Hematopoietic multipotent progenitor cell (in vitro differentiated cells): ENCODE results near the gene ZNF620. TPM values are rescaled to one million over a fixed set of nuclear protein-coding genes. Genes with fewer than 3 reads are reported as not detected.
"Not testable (repeated sequence)": the region's sequence is repeated elsewhere in the genome, so short reads cannot be mapped to it uniquely, and the experiment has no call there.

Experiments used
- DNase-seq, 3 donors: peaks; one replicate each; pipeline ENCODE4 v3.0.0-alpha.2; 2011 to 2015; ENCODE audit warnings: low read depth in 2 of 3, low spot score in 2 of 3
- total RNA-seq: library from RNA; depleted of rRNA; stranded (reverse); fragments of >200 nt; gene quantifications from one replicate; pipeline ENCODE4 v1.2.3, GENCODE V29; 2012

Gene ZNF620
- total RNA-seq = 6.5 TPM

DNA sequence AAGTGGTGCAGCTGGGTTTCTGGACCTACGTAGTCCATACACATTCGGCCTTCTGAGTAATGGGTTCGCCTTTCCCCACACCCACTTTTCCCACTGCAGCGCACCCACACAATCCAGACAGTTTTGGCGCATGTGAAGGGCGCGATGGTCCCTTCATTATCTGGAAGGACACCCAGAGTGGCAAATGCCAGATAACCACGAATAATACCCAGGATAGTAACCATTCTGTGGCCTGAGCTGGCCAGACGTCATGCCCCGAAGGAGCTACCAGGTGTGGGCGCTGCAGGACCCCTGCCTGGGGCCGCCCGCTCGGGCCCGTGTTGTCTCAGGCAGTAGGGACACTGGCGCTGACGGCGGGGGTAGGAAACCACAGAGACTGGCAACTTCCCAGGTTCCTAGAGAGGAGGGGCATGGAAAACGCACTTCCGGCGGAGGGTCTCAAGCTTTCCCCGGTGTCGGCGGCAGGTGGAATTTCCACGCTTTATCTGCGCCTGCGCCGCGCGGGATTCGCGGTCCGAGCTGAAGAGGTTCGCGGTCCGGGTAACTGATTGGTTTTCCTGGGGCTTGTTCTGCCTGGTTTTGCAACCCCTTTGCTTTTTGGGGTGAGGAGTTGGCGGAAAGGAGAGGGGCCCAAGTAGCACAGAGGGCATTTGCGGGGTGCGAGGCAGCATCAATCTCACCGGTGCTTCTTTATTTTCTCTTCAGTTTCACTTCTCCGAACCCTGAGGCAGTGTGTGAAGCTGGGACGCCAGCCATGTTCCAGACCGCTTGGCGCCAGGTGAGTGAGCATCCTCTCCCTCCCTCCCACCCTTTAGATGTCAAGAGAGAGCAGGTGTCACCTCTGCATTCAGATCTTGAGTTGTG, at the start of gene ZNF620:
Gene ZNF620 (plus strand): TSS at position 441 of the 864 bp plus-strand sequence. CDS start 314 bp downstream, at position 755.
- DNase-seq = peak; percentile 14 to 89 (median 83)

DNA sequence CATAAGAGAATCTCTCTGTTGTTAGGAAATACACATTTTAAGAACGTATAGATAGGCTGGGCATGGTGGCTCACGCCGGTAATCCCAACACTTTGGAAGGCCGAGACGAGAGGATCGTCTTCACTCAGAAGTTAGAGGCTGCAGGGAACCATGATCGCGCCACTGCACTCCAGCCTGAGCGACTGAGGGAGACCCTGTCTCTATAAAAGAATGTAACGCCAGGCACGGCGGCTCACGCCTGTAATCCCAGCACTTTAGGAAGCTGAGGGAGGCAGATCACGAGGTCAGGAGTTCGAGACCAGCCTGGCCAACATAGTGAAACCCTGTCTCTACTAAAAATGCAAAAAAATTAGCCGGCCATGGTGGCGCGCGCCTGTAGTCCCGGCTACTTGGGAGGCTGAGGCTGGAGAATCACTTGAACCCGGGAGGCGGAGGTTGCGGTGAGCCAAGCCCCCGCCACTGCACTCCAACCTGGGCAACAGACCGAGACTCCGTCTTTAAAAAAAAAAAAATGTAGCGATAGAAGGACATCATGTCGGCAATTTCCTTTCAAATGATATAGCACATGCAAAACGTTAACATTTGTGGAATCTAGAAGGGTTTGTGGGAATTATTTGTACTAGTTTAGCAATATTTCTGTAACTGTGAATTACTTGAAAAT, 49.4 kb upstream of the ZNF620 start:
- no peak for DNase-seq

DNA sequence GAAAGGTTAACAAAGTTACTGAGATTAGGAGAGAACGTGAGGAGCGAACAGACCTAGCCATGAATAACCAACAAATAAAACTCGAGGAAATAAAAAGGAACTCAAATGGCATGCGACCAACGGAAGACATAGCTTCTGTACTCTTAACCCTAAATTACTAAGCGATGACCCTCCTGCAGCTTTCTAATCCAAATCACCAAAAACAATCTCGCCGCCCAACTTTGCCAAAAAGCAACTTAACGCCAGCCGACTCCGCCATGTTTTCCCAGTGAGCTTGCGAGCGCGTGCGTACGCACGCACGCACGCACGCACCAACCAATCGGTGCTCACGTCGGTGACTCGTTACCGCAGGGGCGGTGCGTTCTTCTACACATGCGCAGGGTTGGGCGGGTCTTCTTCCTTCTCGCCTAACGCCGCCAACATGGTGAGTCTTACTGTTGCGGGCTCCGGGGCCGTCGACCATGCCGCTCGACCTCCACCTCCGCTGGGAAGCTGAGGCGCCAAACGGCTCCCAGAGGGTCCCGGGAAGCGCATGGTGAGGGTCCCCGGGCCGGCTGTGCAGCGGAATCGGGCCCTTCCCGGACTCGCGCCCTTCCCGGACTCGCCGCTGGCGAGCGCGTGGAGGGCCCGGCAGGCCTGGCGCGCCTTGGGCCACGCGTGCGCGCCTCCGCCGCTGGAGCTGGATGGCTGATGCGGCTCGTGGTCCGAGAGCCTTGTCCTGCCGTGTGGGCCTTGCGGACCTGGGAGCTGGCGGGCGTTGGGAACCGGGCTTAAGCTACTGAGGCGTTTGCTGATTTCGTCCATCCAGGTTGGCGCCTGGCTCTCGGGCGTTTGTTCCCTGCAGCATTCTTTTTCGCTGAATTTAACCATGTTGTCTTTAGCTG, 48.7 kb upstream of the ZNF620 start, which contains the start of gene RPL14:
Gene RPL14 (plus strand): TSS at position 400 of the 884 bp plus-strand sequence. CDS start 133 bp downstream, at position 533.
- DNase-seq = peak; percentile 91 to 97 (median 95)

- no peak for DNase-seq
These were observed 47.4 kb upstream of the ZNF620 start for GRCh38 chr3:40458473-40458872.

DNA sequence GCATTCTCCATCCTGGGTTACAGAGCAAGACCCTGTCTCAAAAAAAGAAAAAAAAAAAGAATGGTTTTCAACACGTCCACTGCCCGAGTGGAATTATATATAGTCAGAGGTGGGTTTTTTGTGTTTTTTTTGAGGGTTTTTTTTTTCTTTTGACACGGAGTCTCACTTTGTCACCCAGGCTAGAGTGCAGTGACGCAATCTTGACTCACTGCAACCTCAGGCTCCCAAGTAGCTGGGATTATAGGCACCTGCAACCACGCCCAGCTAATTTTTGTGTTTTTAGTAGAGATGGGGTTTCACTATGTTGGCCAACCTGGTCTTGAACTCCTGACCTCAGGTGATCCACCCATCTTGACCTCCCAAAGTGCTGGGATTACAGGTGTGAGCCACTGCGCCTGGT, 45.4 kb upstream of the ZNF620 start:
- DNase-seq = not testable (repeated sequence)

DNA sequence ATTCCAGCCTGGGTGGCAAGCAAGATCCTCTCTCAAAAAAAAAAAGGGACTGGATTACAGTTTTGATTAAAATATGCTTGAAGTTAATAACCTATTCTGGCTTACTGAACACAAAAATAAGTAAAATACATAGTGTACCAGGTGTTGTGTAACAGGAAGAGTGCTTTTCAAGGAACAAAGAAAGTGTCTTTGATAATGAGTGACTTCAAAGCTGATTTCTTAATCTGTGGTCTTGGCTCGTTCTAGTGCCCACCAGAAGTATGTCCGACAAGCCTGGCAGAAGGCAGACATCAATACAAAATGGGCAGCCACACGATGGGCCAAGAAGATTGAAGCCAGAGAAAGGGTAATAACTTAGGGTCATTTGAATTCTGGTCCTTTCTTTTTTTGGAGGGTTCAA, 44.7 kb upstream of the ZNF620 start:
- DNase-seq = no peak

GRCh38 chr3:40462838-40463237, 43.0 kb upstream of the ZNF620 start:
- not testable (repeated sequence) for DNase-seq

GRCh38 chr3:40463579-40463978, 42.3 kb upstream of the ZNF620 start:
- no peak for DNase-seq

DNA sequence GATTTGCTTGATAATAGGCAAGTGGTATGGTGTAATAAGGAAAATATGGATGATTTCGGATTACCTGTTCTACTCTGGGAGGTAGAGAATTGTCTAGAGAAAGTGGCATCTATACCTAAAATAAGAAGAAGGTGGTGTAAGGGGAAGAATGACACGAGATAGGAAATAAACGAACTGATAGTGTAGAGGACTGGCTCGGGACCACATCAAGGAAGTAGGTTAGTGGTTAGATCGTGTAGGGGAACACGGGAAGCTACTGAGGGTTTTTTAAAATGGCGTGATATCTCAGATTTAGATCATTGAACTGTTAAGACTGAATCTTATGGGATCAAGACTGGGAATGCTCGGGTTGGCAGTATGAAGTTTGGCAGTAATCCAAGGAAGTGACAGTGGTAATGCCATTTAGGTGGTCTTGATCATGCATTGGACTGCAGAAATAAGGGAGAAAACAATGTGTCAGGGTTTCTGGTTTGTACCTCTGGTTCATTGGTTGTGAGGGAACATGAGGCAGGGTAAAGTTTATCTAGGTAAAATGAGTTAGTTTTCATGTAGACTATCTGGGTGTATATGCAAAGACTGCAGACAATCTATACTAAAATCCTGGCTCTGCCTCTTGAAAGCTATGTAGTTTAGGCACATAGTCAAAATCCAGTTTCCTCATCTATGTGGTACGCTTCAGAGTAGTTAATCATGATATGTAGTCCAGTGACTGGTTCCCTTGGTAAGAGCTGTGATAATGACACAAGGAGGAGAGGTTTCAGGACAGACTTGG, 41.3 kb upstream of the ZNF620 start:
- DNase-seq = no peak

DNA sequence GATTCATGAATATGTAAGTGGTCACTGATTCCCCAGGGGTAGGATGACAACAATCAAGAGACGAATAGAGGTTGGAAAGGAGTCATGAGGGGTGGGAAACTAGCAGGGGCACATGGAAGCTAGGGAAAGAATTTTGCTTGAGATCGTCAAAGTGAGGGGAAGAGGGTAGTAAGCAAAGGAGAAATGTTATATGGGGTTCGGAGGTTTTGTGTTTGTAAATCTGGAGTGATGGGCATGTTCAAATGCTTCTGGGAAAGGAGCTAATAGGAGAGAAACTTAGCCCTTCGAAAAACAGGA, 40.8 kb upstream of the ZNF620 start:
- no peak for DNase-seq

GRCh38 chr3:40465456-40465855, 40.4 kb upstream of the ZNF620 start:
- DNase-seq = no peak

DNA sequence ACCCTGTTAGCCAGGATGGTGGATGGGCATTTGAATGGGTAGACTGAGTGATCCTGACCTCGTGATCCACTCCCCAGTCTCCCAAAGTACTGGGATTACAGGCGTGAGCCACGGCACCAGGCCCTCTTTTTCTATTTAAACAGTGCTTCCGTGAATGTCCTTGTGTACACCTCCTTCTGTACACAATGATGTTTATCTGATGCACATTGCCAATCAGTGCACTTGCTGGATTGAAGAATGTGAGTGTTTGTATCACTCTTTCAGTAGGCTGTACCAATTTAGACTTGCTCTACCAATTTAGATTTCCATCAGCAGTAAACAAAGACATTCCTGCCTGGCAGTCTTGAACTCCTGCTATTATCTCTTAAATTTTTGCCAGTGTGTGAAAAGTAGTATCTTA, 37.8 kb upstream of the ZNF620 start:
- DNase-seq = no peak

- no peak for DNase-seq
These were observed 35.1 kb upstream of the ZNF620 start for GRCh38 chr3:40470701-40471100.

DNA sequence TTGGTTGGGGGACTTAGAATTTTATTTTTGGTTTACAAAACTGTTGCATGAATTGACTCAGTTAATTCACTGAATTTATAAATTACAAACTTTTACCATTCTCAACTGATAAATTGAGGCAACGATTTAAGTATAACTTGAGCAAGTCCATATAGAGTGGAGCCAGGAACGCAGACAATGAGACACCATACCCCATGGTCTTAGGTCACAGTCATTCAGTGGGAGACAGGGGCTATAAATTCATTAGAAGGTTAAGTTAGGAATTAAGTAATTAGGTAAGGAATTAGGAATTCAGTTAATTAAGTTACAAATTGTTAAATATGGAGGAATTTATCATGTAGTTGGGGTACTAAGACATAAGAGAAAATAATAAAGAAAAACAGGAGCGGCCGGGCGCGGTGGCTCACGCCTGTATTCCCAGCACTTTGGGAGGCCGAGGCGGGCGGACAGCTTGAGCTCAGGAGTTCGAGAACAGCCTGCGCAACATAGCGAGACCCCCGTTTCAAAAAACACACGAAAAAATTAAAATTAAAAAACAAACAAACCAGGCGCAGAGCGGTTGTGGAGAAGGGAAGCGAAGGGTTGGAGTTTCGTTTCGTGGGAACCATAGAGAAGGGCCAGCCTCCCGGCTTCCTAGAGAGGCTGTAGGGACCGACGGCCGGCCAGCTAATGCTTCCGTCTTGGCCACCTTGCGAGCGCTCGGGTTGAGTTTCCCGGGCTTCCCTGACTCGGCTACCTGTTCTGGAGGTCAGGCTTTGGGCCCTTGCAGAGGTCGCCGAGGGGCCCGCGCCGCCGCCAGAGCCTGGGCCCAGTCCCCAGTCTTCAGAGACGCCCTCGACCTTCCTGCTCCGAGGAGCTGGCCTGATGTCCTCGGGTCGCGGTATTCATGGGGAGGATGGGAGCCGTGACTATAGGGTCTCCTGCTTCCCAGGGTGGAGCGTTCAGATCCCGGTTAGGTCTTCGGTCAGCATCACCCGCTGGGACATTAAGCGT, 29.1 kb upstream of the ZNF620 start, which contains the start of gene ZNF619:
Gene ZNF619 (plus strand): TSS at position 645 of the 993 bp plus-strand sequence. CDS start 858 bp downstream, outside the sequence.
- peak in 2 of 3 donors; percentile 73 to 77 for DNase-seq

GRCh38 chr3:40477666-40478065, 28.2 kb upstream of the ZNF620 start:
- no peak for DNase-seq

GRCh38 chr3:40487172-40487571, 18.7 kb upstream of the ZNF620 start:
- no peak for DNase-seq

- no peak for DNase-seq
These were observed 14.9 kb upstream of the ZNF620 start for GRCh38 chr3:40490916-40491315.

GRCh38 chr3:40494698-40495097, 11.1 kb upstream of the ZNF620 start:
- DNase-seq = no peak

DNA sequence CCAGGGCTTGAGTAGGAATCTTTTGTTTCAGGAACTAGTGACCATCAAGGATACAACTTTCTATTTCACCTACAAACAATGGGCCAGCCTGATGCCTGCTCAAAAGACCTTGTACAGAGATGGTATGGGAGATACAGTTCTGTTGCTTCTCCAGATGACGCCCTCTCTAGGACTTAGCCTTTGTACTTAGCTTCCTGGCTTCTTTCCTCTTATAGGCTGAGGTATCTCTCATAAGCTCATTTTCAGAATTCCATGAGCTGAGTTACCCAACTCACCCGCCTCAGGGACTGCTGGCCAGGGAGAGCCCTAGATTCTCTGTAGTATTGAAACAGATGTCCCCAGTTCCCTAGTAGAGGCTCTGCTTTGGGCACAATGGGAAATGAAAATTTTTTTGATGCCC, 8.6 kb upstream of the ZNF620 start:
- DNase-seq = no peak
